HCT116 (cell line): ENCODE measurements around the gene CHI3L2.

Experiments used
- EZH2 ChIP-seq: fragments of 200-600 bp; sonication (generic); IDR thresholded peaks from 2 replicates; pipeline ENCODE4 v1.6.1; 2017; ENCODE audit warnings: antibody characterized with exemption, mixed run types
- POLR2A ChIP-seq: IDR thresholded peaks from 2 replicates; pipeline ENCODE4 v1.7.0; 2011; ENCODE audit warnings: borderline replicate concordance; ENCODE audit not compliant: insufficient read depth, insufficient read length; ENCODE audit errors: extremely low read depth
- POLR2AphosphoS5 ChIP-seq: IDR thresholded peaks from 2 replicates; pipeline ENCODE4 v1.6.1; 2011; ENCODE audit warnings: mild to moderate bottlenecking, low read depth, low read length, moderate library complexity
- SIN3A ChIP-seq: IDR thresholded peaks from 2 replicates; pipeline ENCODE4 v1.6.1; 2012; ENCODE audit warnings: low read depth
- TF ChIP-seq, protein P1 (sequence below): IDR thresholded peaks from 2 replicates; pipeline ENCODE4 v1.6.1; 2012; ENCODE audit warnings: low read depth

- TF ChIP-seq POLR2A, result no peak
- no peak for TF ChIP-seq POLR2AphosphoS5
- no peak for TF ChIP-seq EZH2
- TF ChIP-seq, protein P1, sequence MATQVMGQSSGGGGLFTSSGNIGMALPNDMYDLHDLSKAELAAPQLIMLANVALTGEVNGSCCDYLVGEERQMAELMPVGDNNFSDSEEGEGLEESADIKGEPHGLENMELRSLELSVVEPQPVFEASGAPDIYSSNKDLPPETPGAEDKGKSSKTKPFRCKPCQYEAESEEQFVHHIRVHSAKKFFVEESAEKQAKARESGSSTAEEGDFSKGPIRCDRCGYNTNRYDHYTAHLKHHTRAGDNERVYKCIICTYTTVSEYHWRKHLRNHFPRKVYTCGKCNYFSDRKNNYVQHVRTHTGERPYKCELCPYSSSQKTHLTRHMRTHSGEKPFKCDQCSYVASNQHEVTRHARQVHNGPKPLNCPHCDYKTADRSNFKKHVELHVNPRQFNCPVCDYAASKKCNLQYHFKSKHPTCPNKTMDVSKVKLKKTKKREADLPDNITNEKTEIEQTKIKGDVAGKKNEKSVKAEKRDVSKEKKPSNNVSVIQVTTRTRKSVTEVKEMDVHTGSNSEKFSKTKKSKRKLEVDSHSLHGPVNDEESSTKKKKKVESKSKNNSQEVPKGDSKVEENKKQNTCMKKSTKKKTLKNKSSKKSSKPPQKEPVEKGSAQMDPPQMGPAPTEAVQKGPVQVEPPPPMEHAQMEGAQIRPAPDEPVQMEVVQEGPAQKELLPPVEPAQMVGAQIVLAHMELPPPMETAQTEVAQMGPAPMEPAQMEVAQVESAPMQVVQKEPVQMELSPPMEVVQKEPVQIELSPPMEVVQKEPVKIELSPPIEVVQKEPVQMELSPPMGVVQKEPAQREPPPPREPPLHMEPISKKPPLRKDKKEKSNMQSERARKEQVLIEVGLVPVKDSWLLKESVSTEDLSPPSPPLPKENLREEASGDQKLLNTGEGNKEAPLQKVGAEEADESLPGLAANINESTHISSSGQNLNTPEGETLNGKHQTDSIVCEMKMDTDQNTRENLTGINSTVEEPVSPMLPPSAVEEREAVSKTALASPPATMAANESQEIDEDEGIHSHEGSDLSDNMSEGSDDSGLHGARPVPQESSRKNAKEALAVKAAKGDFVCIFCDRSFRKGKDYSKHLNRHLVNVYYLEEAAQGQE, result no peak
- TF ChIP-seq SIN3A, result no peak
These were observed 32.4 kb upstream of the CHI3L2 start for GRCh38 chr1:111195002-111195684.
